ENCODE measurements around the gene SCFD2.
"Not testable (repeated sequence)": the region's sequence is repeated elsewhere in the genome, so short reads cannot be mapped to it uniquely, and the experiment has no call there.

Gene SCFD2

DNA sequence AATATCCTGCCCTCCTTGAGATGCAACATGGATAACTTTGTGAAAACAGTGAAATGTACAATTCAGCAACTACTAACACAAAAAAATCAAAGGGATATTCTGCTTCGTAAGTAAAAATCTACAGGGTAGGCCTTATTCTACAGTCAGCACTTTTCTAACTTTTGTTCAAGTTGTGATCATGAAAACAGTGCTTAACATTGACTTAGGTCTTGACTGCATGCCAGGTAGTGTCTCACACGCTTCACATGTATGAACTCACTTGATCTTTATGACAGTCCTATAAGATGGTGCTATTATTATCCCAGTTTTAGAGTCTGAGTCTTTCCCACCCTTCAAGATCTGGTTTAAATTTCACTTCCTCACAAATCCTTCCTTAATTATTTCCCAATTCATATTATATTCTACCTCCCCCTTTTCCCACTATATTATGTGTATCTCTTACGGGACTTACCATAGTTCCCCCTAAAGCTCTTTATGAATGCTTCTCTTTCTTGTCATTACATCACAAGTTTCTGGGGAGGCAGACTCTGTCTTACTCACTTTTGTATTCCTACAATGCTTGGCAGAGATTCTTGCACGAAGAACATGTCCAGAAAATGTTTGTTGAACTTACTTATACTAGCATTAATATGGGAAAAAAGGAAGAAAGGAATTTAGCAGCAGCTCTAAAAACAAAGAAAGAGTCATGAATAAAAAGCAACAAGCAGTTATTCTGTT, 179.8 kb downstream of the SCFD2 start:
- no peak for DNase-seq

DNA sequence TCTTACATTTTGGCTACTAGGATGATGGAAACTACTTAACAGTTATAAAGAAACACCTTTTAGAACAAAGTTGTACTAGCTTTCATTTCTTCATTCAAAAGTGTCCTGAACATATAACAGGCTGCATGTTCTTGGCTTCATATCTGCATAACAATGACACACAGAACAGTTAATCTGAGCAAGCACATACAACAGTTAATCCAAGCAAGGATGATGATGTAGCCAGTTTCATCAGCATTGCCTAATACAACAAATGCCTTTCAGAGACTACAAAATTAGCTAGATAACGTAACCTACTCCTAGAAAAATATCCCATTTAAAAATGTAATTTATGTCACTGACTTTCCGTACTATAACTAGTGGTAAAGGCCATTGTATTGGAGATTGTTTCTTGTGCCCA, 182.1 kb downstream of the SCFD2 start:
- no peak for DNase-seq

DNA sequence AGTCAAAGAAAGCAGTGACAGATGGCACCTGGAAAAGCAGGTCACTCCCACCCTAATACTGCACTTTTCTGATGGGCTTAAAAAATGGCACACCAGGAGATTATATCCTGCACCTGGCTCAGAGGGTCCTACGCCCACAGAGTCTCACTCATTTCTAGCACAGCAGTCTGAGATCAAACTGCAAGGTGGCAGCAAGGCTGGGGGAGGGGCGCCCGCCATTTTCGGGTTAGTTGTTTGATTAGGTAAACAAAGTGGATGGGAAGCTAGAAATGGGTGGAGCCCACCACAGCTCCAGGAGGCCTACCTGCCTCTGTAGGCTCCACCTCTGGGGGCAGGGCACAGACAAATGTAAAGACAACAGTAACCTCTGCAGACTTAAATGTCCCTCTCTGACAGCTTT, 188.1 kb downstream of the SCFD2 start:
- DNase-seq, result not testable (repeated sequence)

DNA sequence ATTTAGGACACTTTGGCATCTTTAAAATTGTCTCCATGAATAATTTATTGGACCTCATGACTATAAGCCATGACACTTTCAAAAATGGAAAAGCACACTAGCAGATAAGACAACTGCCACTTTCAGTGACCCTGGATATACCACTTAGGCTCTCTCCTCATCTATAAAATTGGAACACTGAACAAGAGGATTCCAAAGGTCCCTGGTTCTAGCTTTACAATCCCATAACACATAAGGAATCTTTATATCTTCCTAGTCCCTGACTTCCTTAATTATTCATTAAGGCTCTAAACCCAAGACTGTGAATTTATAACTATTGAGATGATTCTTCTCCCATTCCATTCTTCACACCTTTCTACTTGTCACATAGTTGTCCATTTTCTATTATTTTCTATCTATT, 190.2 kb downstream of the SCFD2 start:
- DNase-seq, result no peak

GRCh38 chr4:53174823-53175222, 191.0 kb downstream of the SCFD2 start:
- DNase-seq, result no peak

- no peak for DNase-seq
Observed at GRCh38 chr4:53173576-53173975, 192.3 kb downstream of the SCFD2 start.

DNA sequence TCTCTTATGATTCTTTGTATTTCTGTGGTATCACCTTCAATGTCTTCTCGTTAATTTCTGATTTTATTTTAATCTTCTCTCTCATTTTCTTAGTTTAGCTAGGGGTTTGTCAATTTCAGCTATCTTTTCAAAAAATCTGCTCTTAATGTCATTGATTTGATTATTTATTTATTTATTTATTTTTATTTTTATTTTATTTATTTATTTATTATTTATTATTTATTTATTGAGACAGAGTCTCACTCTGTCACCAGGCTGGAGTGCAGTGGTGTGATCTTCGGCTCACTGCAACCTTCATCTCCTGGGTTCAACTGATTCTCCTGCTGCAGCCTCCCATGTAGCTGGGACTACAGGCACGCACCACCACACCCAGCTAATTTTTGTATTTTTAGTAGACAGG, 194.1 kb downstream of the SCFD2 start:
- DNase-seq, result no peak

DNA sequence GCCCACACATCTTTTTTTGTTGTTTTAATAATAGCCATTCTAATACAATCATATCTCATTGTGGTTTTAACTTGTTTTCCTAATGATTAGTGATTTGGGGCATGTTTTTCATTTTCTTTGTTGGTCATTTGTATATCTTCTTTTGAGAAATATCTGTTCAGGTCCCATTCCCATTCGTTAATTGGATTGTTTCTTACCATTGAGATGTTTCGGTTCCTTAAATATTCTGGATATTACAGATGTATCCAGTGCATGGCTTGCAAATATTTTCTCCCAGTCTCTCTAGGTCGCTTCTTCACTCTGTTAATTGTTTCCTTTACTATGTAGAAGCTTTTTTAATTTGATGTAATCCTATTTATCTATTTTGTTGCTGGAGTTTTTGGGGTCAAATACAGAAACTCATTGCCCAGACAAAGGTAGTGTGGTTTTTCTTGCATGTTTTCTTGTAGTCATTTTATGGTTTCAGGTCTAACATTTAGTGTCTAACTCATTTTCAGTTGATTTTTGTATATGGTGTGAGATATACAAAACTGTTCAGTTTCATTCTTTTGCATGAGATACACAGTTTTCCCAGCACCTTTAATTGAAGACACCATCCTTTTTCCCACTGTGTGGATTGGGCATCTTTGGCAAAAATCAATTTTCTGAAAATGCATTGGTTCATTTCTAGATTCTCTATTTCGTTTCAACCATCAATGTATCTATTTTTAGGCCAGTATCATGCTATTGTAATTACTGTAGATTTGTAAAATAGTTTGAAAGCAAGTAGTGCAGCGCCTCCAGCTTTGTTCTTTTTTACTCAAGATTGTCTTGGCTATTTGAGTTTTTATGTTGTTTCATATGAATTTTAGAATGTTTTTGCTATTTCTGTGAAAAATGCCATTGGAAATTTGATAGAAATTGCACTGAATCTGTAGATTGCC, 195.9 kb downstream of the SCFD2 start:
- DNase-seq, result no peak

GRCh38 chr4:53168228-53168627, 197.6 kb downstream of the SCFD2 start:
- no peak for DNase-seq

DNA sequence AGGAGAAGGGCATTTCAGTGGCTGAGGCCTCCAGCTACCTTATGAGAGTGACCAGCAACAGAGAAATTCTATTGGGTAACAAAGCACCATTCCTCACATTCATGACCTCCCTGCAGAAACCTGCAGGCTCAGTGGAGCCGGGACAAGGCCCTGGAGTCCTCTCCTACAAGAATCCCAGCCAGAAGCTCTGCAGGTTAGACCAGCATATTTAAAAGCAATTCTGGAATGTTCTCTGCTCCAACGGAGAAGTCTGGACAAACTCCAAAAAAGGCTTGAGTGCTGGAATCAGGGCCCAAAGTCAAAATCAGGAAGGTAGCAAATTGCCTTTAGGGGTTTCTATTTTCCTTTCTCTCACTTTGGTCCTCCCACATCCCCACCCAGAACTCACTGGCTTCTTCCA, 202.9 kb downstream of the SCFD2 start:
- no peak for DNase-seq

GRCh38 chr4:53161787-53162433, 204.0 kb downstream of the SCFD2 start:
- no peak for DNase-seq

- DNase-seq, result no peak
Observed at GRCh38 chr4:53161051-53161786, 204.6 kb downstream of the SCFD2 start.

GRCh38 chr4:53156896-53157295, 209.0 kb downstream of the SCFD2 start:
- no peak for DNase-seq

DNA sequence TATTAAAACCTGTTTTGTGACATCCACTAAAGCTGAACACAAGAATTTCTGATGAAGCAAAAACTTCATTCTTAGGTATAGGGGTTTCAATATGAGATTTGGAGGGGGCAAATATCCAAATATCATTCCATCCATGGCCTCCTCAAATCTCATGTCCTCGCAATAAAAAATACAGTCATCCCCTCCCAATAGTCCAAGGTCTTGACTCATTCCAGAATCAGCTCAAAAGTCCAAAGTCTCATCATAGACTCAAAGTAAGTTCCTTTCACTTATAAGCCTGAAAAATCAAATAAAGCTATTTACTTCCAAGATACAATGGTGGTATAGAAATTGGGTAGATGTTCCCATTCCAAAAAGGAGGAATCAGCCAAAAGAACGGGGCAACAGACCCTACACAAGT, 213.4 kb downstream of the SCFD2 start:
- no peak for DNase-seq

- no peak for DNase-seq
Observed at GRCh38 chr4:53151489-53151788, 214.4 kb downstream of the SCFD2 start.

DNA sequence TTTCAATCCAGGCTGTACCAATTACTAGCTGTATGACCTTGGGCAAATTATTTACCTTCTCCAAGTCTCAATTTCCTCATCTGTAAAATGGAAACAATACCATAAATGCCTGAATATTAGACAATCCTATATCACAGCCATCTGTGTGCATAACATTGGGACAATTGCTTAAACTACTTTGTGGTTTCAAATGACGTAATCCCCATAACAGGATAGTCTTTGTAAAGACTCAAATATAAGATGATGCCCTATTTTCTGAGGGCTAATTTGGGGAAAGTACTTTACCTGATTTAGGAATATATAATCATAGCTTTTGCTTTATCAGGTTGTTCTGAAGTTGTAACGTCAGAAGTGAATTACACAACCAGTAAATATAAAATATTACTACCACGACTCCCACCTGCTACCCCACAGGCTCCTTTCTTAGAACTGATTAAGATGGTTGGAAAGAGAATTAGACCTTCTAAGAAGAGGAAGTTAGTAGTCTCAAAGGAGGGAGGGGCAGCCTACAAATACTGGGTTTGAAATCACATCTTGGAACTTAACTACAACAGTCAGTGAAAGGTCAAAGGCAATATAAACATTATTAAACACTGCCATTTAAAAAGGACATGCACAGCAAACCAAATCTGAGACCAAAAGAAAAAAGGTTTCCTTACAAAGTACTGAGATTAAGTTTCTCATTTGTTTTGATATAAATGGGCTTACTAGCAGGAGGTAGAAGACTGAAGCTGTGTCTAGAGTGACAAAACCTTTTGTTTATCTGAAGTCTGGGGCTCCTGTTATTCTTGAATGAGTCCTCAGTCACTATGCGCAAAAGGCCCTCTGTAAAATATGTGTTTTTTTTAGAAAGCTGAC, 215.0 kb downstream of the SCFD2 start:
- DNase-seq, result no peak

DNA sequence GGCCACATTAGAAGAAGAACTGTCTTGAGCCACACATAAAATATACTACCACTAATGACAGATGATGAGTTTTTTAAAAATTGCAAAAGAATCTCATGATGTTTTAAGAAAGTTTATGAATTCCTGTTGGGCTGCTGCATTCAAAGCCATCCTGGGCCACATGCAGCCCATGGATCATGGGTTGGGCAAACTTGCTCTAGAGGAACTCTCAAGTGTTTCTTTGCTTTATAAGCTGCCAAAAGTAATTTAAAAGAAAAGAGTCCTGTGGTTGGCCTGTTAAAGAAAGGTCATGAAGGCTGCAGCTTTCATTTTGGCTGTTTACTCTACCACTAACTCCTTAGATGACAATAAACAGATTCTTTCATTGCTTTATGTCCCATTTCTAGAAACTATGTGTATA, 218.2 kb downstream of the SCFD2 start:
- no peak for DNase-seq

DNA sequence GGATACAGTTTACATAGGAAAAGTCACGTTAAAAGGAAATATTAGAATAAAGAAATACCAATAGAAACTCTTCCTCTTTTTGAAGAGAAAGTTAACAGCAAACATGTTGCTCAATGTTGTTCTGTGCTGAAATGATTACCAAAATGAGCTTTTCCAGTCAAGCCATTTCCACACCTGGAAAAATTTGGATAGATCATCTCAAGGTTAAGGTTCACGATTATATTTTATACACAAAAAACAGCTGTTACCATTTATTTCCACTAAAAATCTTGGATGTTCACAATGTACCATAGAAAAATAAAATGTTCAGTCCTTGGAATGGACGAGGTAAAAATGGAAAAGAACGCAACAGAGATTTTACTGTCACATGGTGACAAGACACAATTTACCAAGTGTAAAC, 218.7 kb downstream of the SCFD2 start:
- DNase-seq, result no peak

DNA sequence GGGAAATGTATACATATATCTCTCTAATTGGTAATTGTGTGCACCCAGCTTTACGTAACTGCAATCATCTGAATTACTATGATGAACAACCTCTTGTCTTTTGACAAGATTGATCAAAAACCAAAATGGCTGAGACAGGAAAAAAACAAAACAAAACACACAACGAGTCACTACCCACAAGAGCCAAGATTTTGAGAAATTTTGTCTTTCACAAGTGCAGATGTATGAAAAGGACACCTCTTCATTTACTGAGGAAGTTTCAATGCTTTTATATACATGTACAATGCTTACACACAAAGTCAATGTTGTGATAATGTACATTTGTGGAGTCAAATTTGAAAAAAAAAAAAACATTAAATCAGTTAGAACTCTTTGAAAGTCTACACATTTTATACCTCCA, 224.6 kb downstream of the SCFD2 start:
- DNase-seq, result no peak

DNA sequence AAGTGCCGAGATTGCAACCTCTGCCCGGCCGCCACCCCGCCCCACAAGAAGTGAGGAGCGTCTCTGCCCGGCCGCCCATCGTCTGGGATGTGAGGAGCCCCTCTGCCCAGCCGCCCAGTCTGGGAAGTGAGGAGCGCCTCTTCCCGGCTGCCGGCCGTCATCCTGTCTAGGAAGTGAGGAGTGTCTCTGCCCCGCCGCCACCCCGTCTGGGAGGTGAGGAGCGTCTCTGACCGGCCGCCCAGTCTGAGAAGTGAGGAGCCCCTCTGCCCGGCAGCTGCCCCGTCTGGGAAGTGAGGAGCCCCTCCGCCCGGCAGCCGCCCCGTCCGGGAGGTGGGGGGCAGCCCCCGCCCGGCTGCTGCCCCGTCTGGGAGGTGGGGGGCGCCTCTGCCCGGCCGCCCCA, 226.6 kb downstream of the SCFD2 start:
- not testable (repeated sequence) for DNase-seq

DNA sequence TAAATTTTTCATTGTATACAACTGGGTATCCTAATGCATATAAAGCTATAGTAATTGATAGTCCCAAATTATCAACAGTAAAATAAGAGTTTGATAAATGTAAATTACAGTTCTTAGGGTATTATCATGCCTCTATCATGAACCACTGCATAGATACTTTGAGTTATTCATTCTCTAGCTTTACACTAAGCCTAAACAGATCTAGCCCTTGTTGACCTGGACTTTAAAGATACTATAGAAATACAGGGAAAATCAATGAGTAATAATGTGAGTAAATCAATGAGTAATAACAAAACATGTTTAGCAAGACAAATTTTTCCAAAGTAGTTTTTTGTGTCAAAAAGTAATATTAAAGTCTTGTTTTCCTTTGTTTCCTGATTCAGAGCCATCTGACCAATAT, 228.4 kb downstream of the SCFD2 start:
- no peak for DNase-seq

DNA sequence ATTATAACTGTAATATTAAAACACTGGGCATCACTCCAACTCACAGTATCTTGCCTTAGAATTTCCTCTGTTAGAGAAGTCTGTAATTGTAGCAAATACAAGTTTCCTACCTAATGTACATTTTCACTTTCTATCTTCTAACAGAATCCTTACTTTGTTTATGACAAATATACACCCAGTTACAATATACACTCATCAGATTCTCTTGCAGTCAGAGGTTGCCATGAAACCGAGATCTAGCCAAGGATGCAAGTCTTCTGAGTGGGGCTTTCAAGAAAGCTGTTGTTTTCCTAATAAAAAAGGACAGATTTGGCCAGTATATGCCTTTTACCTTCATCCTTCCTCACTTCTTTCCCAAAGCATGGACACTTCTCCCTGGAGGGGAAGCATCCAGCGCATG, 228.9 kb downstream of the SCFD2 start:
- no peak for DNase-seq
